ENCODE measurements around the gene CDK10.
"Not testable (repeated sequence)": the region's sequence is repeated elsewhere in the genome, so short reads cannot be mapped to it uniquely, and the experiment has no call there.

CDK10 gene

GRCh38 chr16:89689621-89690020, 3.1 kb downstream of the CDK10 start:
- Histone ChIP-seq H3K36me3 (ENCODE audit: control insufficient read depth, insufficient read depth, low read length) (peaks cover 55% of the 10 kb centered on the region), H3K9me3 (ENCODE audit: control insufficient read depth, insufficient read depth, low read depth, low read length) (peaks cover 11% of the 10 kb centered on the region)
- not testable (repeated sequence) for H3K27ac ChIP-seq (ENCODE audit: low read depth, low read length); H3K4me1 ChIP-seq (ENCODE audit: control insufficient read depth, insufficient read depth, low read length); H3K9ac ChIP-seq (ENCODE audit: low read length); H3K27me3 ChIP-seq (ENCODE audit: control insufficient read depth, insufficient read depth, low read length); H3K4me3 ChIP-seq (ENCODE audit: low read depth, low read length)

GRCh38 chr16:89690392-89690901, 4.0 kb downstream of the CDK10 start:
- Histone ChIP-seq H3K36me3 (ENCODE audit: control insufficient read depth, insufficient read depth, low read length) (peaks cover 62% of the 10 kb centered on the region), H3K27me3 (ENCODE audit: control insufficient read depth, insufficient read depth, low read length) (no peaks in the 10 kb centered on the region), H3K9me3 (ENCODE audit: control insufficient read depth, insufficient read depth, low read depth, low read length) (peaks cover 5% of the 10 kb centered on the region), H3K4me1 (ENCODE audit: control insufficient read depth, insufficient read depth, low read length) (no peaks in the 10 kb centered on the region), H3K27ac (ENCODE audit: low read depth, low read length) (no peak overlapping the region), H3K4me3 (ENCODE audit: low read depth, low read length) (no peak overlapping the region), H3K9ac (ENCODE audit: low read length) (no peak overlapping the region)

DNA sequence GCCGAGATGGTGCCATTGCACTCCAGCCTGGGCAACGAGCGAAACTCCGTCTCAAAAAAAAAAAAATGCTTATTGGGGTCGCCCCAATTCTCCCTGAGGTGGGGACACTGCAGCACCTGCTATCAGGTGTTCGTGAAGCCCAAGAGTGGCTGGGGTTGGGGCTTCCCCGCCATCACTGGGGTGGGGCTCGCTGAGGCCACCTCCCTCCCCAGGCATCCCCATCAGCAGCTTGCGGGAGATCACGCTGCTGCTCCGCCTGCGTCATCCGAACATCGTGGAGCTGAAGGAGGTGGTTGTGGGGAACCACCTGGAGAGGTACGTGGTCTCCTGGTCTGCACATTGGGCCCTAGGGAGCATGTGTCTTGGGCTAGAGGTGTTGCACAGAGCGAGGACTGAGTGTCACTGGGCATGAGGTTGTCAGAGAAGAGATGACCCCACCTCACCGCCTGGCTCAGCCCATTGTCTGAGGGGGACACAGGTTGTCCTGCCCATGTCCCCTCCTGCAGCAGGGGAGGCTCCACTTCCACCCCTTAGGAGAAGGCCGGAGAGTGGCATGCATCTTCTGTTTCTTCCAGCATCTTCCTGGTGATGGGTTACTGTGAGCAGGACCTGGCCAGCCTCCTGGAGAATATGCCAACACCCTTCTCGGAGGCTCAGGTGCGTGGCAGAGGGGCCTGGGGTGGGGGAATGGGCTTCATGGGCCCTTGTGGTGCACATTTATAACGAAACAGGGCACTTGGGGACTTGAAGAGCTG, 4.9 kb downstream of the CDK10 start:
- Histone ChIP-seq H3K9me3 (ENCODE audit: control insufficient read depth, insufficient read depth, low read depth, low read length) (no peaks in the 10 kb centered on the region), H3K27me3 (ENCODE audit: control insufficient read depth, insufficient read depth, low read length) (no peaks in the 10 kb centered on the region), H3K27ac (ENCODE audit: low read depth, low read length) (no peak overlapping the region), H3K4me3 (ENCODE audit: low read depth, low read length) (no peak overlapping the region), H3K4me1 (ENCODE audit: control insufficient read depth, insufficient read depth, low read length) (no peaks in the 10 kb centered on the region), H3K9ac (ENCODE audit: low read length) (no peak overlapping the region), H3K36me3 (ENCODE audit: control insufficient read depth, insufficient read depth, low read length) (peaks cover 64% of the 10 kb centered on the region)

DNA sequence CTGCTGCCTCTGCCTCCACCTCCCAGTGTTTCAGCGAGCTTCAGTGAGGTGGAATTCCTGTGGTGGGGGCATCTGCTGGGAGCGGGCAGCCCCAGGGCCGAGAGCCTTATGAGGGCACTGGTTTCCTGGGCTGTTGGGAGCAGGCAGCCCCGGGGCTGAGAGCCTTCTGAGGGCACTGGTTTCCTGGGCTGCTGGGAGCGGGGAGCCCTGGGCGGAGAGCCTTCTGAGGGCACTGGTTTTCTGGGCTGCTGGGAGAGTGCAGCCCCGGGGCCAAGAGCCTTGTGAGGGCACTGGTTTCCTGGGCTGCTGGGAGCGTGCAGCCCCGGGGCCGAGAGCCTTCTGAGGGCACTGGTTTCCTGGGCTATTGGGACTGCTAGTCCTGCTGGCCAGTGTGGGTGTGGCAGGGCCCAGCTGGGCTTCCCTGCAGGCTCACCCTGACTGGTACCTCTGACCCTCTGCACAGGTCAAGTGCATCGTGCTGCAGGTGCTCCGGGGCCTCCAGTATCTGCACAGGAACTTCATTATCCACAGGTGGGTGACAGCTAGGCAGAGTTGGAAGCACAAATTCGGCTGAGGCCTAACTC, 5.6 kb downstream of the CDK10 start:
- Histone ChIP-seq H3K4me3 (ENCODE audit: low read depth, low read length) (no peak overlapping the region), H3K27me3 (ENCODE audit: control insufficient read depth, insufficient read depth, low read length) (no peaks in the 10 kb centered on the region), H3K9ac (ENCODE audit: low read length) (no peak overlapping the region), H3K9me3 (ENCODE audit: control insufficient read depth, insufficient read depth, low read depth, low read length) (no peaks in the 10 kb centered on the region), H3K27ac (ENCODE audit: low read depth, low read length) (no peak overlapping the region), H3K4me1 (ENCODE audit: control insufficient read depth, insufficient read depth, low read length) (no peaks in the 10 kb centered on the region), H3K36me3 (ENCODE audit: control insufficient read depth, insufficient read depth, low read length) (peaks cover 70% of the 10 kb centered on the region)

DNA sequence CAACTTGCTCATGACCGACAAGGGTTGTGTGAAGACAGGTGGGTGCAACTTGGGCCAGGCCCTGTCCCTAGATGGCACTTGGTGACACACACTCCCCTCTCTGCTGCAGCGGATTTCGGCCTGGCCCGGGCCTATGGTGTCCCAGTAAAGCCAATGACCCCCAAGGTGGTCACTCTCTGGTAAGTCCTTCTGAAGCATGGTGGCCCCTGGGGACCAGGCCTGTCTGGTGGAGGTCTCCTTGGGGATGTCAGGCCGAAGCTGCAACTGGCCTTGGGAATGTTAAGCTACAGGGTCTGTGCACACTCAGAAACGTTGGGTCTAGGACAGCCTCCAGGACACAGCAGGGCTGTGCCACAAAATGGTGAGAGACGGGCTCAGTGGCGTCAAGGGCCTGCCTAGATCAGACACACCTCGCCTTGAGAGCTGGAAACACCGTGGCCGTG, 6.8 kb downstream of the CDK10 start:
- Histone ChIP-seq H3K27me3 (ENCODE audit: control insufficient read depth, insufficient read depth, low read length) (no peaks in the 10 kb centered on the region), H3K9me3 (ENCODE audit: control insufficient read depth, insufficient read depth, low read depth, low read length) (no peaks in the 10 kb centered on the region), H3K27ac (ENCODE audit: low read depth, low read length) (no peak overlapping the region), H3K9ac (ENCODE audit: low read length) (no peak overlapping the region), H3K4me1 (ENCODE audit: control insufficient read depth, insufficient read depth, low read length) (no peaks in the 10 kb centered on the region), H3K36me3 (ENCODE audit: control insufficient read depth, insufficient read depth, low read length) (peaks cover 80% of the 10 kb centered on the region), H3K4me3 (ENCODE audit: low read depth, low read length) (no peak overlapping the region)

DNA sequence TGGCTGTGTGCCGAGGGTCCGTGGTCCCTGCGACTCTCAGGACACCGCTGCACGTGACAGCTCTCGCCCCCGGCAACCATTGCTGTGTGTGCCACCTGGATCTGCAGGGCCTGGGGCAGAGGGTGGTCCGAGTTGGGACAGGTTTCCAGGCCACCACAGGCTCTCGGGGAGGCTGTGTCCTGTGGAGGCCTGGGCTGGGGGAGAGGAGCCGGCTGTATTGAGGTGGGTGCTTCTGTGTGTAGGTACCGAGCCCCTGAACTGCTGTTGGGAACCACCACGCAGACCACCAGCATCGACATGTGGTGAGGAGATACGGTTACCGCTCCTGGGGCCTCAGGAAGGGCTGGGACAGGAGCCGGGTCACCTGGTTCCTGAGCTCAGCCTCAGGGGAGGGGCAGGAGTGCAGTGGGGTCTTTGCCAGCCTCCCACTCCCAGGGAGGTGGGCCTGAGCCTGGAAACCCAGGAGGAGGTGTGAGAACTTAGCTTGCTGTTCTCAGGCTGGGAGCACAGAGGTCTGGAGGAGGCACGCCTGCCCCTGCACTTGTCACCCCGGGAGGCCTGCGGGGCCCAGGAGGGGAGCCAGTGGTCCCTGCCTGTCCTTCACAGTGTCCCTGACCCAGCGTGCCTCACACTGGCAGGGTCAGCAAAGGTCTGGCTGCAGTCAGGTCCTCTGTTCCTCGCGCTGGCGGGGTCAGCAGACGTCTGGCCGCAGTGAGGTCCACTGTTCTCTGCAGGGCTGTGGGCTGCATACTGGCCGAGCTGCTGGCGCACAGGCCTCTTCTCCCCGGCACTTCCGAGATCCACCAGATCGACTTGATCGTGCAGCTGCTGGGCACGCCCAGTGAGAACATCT, 7.7 kb downstream of the CDK10 start:
- H3K36me3 ChIP-seq (ENCODE audit: control insufficient read depth, insufficient read depth, low read length) = peaks cover 77% of the 10 kb centered on the region
- H3K4me1 ChIP-seq (ENCODE audit: control insufficient read depth, insufficient read depth, low read length) = no peaks in the 10 kb centered on the region
- H3K27ac ChIP-seq (ENCODE audit: low read depth, low read length) = no peak overlapping the region
- no peak overlapping the region for H3K9ac ChIP-seq (ENCODE audit: low read length)
- H3K4me3 ChIP-seq (ENCODE audit: low read depth, low read length) = no peak overlapping the region
- H3K9me3 ChIP-seq (ENCODE audit: control insufficient read depth, insufficient read depth, low read depth, low read length) = no peaks in the 10 kb centered on the region
- no peaks in the 10 kb centered on the region for H3K27me3 ChIP-seq (ENCODE audit: control insufficient read depth, insufficient read depth, low read length)

DNA sequence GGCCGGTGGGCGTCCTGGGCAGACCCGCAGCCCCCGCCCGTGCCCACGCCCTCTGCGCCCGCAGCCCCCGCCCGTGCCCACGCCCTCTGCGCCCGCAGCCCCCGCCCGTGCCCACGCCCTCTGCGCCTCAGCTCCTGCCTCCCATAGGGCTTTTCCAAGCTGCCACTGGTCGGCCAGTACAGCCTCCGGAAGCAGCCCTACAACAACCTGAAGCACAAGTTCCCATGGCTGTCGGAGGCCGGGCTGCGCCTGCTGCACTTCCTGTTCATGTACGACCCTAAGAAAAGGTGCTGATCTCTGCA, 8.2 kb downstream of the CDK10 start:
- H3K4me3 ChIP-seq (ENCODE audit: low read depth, low read length); H3K27ac ChIP-seq (ENCODE audit: low read depth, low read length); H3K9ac ChIP-seq (ENCODE audit: low read length); H3K27me3 ChIP-seq (ENCODE audit: control insufficient read depth, insufficient read depth, low read length); H3K4me1 ChIP-seq (ENCODE audit: control insufficient read depth, insufficient read depth, low read length); H3K9me3 ChIP-seq (ENCODE audit: control insufficient read depth, insufficient read depth, low read depth, low read length): not testable (repeated sequence)
- peaks cover 73% of the 10 kb centered on the region for H3K36me3 ChIP-seq (ENCODE audit: control insufficient read depth, insufficient read depth, low read length)

GRCh38 chr16:89695086-89695874, 8.8 kb downstream of the CDK10 start:
- Histone ChIP-seq H3K27me3 (ENCODE audit: control insufficient read depth, insufficient read depth, low read length) (no peaks in the 10 kb centered on the region), H3K9me3 (ENCODE audit: control insufficient read depth, insufficient read depth, low read depth, low read length) (no peaks in the 10 kb centered on the region), H3K27ac (ENCODE audit: low read depth, low read length) (no peak overlapping the region), H3K9ac (ENCODE audit: low read length) (no peak overlapping the region), H3K4me1 (ENCODE audit: control insufficient read depth, insufficient read depth, low read length) (peaks cover 3% of the 10 kb centered on the region), H3K4me3 (ENCODE audit: low read depth, low read length) (no peak overlapping the region), H3K36me3 (ENCODE audit: control insufficient read depth, insufficient read depth, low read length) (peaks cover 68% of the 10 kb centered on the region)

GRCh38 chr16:89695875-89696669, 9.6 kb downstream of the CDK10 start:
- peaks cover 62% of the 10 kb centered on the region for H3K36me3 ChIP-seq (ENCODE audit: control insufficient read depth, insufficient read depth, low read length)

DNA sequence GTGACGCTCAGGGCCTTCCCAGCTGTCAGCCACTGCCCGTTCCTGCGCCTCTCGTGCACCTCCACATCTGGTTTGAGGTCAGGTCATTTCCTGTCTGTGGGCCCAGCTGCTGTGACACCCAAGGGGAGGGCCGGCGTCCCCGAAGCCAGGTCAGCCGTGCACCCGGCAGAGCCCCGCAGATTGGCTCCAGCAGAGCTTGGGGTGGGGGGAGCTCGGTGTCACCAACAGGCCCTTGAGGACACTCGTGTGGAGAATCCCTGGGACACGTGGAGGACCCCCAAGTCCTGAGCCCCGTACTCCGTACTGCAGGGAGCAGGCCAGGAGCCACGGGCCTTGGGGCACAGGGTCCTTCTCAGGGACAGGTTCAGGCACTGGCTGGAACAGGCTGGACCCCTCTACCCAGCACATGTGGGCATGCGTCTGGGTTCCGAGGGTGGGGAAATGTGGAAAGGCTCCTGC, 10.2 kb downstream of the CDK10 start:
- Histone ChIP-seq H3K27me3 (ENCODE audit: control insufficient read depth, insufficient read depth, low read length) (no peaks in the 10 kb centered on the region), H3K27ac (ENCODE audit: low read depth, low read length) (no peak overlapping the region), H3K36me3 (ENCODE audit: control insufficient read depth, insufficient read depth, low read length) (peaks cover 56% of the 10 kb centered on the region), H3K9ac (ENCODE audit: low read length) (no peak overlapping the region), H3K9me3 (ENCODE audit: control insufficient read depth, insufficient read depth, low read depth, low read length) (no peaks in the 10 kb centered on the region), H3K4me3 (ENCODE audit: low read depth, low read length) (no peak overlapping the region), H3K4me1 (ENCODE audit: control insufficient read depth, insufficient read depth, low read length) (peaks cover 8% of the 10 kb centered on the region)

More at GRCh38 chr16:89695875-89696669, 9.6 kb downstream of the CDK10 start:
- Histone ChIP-seq H3K4me1 (ENCODE audit: control insufficient read depth, insufficient read depth, low read length) (peaks cover 8% of the 10 kb centered on the region), H3K4me3 (ENCODE audit: low read depth, low read length) (no peak overlapping the region), H3K27me3 (ENCODE audit: control insufficient read depth, insufficient read depth, low read length) (no peaks in the 10 kb centered on the region), H3K9ac (ENCODE audit: low read length) (no peak overlapping the region), H3K9me3 (ENCODE audit: control insufficient read depth, insufficient read depth, low read depth, low read length) (no peaks in the 10 kb centered on the region), H3K27ac (ENCODE audit: low read depth, low read length) (no peak overlapping the region)

Measured in HUES6 (cell line).